GM13977 (cell line): ENCODE measurements around the gene ITGB3.

Experiments
- DNase-seq: peaks from one replicate; pipeline ENCODE4 v3.0.0; 2012; ENCODE audit warnings: low spot score
- CTCF ChIP-seq: IDR thresholded peaks from 2 replicates; pipeline ENCODE4 v1.5.1; 2012; ENCODE audit warnings: mild to moderate bottlenecking, control low read depth; ENCODE audit not compliant: insufficient read depth; ENCODE audit errors: extremely low read depth, missing control alignments
- in situ Hi-C: fragments of 300-500 bp; cut with MboI; formaldehyde crosslinking; loops from one replicate; pipeline ENCODE4 v1.12.0; 2022; ENCODE audit warnings: low sequenced_read_pairs, low pct_unique_long_range_greater_than_20kb, mixed read lengths, inconsistent platforms; ENCODE audit not compliant: unreplicated experiment

The ITGB3 gene

GRCh38 chr17:47218896-47219430, 34.7 kb upstream of the ITGB3 start:
- in situ Hi-C loops, result no loop called here
- no peak for DNase-seq
- TF ChIP-seq CTCF, result no peak

- no peak for DNase-seq
- no peak for TF ChIP-seq CTCF
- in situ Hi-C loops, result no loop called here
These were observed 33.8 kb upstream of the ITGB3 start for GRCh38 chr17:47219621-47220475.

GRCh38 chr17:47220531-47220999, 33.1 kb upstream of the ITGB3 start:
- in situ Hi-C loops, result no loop called here
- DNase-seq, result no peak
- no peak for TF ChIP-seq CTCF

DNA sequence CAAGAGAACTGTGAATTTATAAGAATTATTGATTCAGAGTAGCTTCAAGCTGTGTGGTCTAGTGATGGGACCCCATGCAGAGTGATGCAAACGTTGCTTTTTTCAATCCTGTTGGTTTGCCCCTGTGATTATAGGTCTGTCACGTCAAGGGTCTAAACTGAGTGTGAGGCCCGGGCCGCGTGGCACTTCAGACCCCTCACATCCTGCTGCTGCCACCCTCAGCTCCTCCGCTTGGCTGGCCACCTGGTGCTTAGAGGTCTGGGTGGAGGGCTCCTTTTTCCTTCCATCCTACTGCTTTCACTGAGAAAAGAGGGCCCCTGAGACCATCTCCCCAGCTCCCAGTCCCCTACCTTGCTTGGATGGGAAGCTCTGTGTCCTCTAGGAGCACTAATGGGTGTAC, 32.5 kb upstream of the ITGB3 start:
- in situ Hi-C loops, result no loop called here
- TF ChIP-seq CTCF, result no peak
- no peak for DNase-seq

- in situ Hi-C loops, result no loop called here
- TF ChIP-seq CTCF, result no peak
- no peak for DNase-seq
These were observed 31.6 kb upstream of the ITGB3 start for GRCh38 chr17:47222047-47222446.

DNA sequence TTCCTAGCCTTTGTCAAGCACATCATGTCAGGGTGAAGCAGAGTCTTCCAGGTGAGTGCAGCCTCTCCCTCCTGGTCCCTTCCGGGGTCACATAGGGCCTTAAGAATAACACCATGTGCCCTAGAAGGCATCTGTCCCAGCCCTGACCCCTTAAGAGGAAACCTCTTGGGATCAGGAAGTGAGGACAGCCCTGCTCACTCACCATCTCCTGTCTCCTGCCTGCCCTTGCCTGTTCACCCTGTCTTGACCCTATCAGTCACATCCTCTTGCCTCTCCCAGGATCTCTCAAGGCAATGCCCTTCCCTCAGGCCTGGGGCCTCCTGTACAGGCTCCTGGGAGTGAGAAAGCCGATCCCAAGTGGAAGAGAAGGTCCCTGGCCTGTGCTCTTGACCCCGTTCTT, 30.6 kb upstream of the ITGB3 start:
- TF ChIP-seq CTCF, result no peak
- DNase-seq, result no peak
- in situ Hi-C loops, result no loop called here
